Body of pancreas (tissue), 4 donors: ENCODE measurements around the gene TRAM2. TPM values are rescaled to one million over a fixed set of nuclear protein-coding genes. Genes with fewer than 3 reads are reported as not detected.

Experiments
- ATAC-seq: fragments of 150-250 bp; one replicate; pipeline ENCODE4 v1.9.1; 2016
- DNase-seq, 4 donors: peaks; one replicate each; pipeline ENCODE4 v3.0.0-alpha.2; 2019
- H3K27ac ChIP-seq, 4 donors: fragments of 200-600 bp; sonication (generic); 1 replicate in 3 of 4; 2 replicates in 1 of 4; pipeline versions ENCODE4 v1.5.1 to v1.6.1; 2016 to 2019; ENCODE audit warnings: mild to moderate bottlenecking in 1 of 4, mixed read lengths in 1 of 4, moderate library complexity in 1 of 4
- H3K27me3 ChIP-seq, 2 donors: fragments of 200-600 bp; sonication (generic); one replicate each; pipeline ENCODE4 v1.6.0; 2016; ENCODE audit warnings: mild to moderate bottlenecking in 1 of 2
- H3K36me3 ChIP-seq, 2 donors: fragments of 200-600 bp; sonication (generic); replicated peaks in 1 of 2; 2 replicates each; pipeline ENCODE4 v1.5.1; 2016; ENCODE audit warnings: low read depth in 2 of 2; ENCODE audit not compliant: insufficient read depth in 1 of 2
- H3K4me1 ChIP-seq: fragments of 200-600 bp; sonication (generic); one replicate; pipeline ENCODE4 v1.6.0; 2016
- H3K4me3 ChIP-seq, 2 donors: fragments of 200-600 bp; sonication (generic); 1 replicate in 1 of 2; 2 replicates in 1 of 2; pipeline ENCODE4 v1.5.1; 2016 to 2019
- H3K9me3 ChIP-seq, 3 donors: fragments of 200-600 bp; sonication (generic); 1 replicate in 2 of 3; 2 replicates in 1 of 3; pipeline ENCODE4 v1.5.1; 2016
- CTCF ChIP-seq, 7 experiments: fragments of 450-650 bp in 4 of 7; fragments of 200-600 bp in 3 of 7; sonication (generic) in 3 of 7; IDR thresholded peaks; one replicate each; pipeline ENCODE4 v1.5.1; 2016 to 2019; ENCODE audit warnings: antibody characterized with exemption in 7 of 7
- POLR2A ChIP-seq, 3 donors: fragments of 450-650 bp; IDR thresholded peaks; one replicate each; pipeline ENCODE4 v1.6.1; 2016; ENCODE audit warnings: antibody characterized with exemption in 3 of 3, mild to moderate bottlenecking in 2 of 3
- WGBS, 2 donors: methylation state at CpG; one replicate each; pipeline ENCODE4 v1.1.5; 2017; 5-methylcytosine and 5-hydroxymethylcytosine counted together
- intact Hi-C: fragments of 100-400 bp; cut with DNase I; formaldehyde crosslinking; loops from one replicate; pipeline ENCODE4 v1.15.1; 2023
- total RNA-seq, 2 donors: library from RNA; depleted of rRNA; stranded (reverse); fragments of >200 nt; gene quantifications; one replicate each; pipeline ENCODE4 v1.1.0, GENCODE V29; 2016

TRAM2 gene
- total RNA-seq, 2 donors from 2014 or later: 6.7 to 7.9 TPM

- Histone ChIP-seq H3K4me1 (peaks cover 8% of the 10 kb centered on the region), H3K9me3 (no peaks in the 10 kb centered on the region), H3K36me3 (no peaks in the 10 kb centered on the region), H3K4me3 (no peak overlapping the region), H3K27ac (no peak overlapping the region), H3K27me3 (no peaks in the 10 kb centered on the region)
- no peak for DNase-seq
- intact Hi-C loops: no loop called here
- TF ChIP-seq CTCF (IDR thresholded peaks at IDR 0.05) (no peak), POLR2A (IDR thresholded peaks at IDR 0.05) (no peak)
- no peak for ATAC-seq
- 81 to 89% methylated on average over 3 of the region's 3 CpGs for WGBS, 2 donors
Measured at GRCh38 chr6:52587001-52587400, 10.1 kb upstream of the TRAM2 start.

GRCh38 chr6:52584203-52584602, 7.3 kb upstream of the TRAM2 start:
- TF ChIP-seq POLR2A (IDR thresholded peaks at IDR 0.05) (no peak), CTCF (IDR thresholded peaks at IDR 0.05) (no peak)
- Histone ChIP-seq H3K9me3 (no peaks in the 10 kb centered on the region), H3K4me3 (no peak overlapping the region), H3K27ac (no peak overlapping the region), H3K4me1 (no peaks in the 10 kb centered on the region), H3K27me3 (no peaks in the 10 kb centered on the region), H3K36me3 (no peaks in the 10 kb centered on the region)
- WGBS, 2 donors: 87 to 100% methylated on average over 2 to 3 of the region's 3 CpGs
- ATAC-seq (no peak), DNase-seq (no peak)
- intact Hi-C loops: no loop called here

DNA sequence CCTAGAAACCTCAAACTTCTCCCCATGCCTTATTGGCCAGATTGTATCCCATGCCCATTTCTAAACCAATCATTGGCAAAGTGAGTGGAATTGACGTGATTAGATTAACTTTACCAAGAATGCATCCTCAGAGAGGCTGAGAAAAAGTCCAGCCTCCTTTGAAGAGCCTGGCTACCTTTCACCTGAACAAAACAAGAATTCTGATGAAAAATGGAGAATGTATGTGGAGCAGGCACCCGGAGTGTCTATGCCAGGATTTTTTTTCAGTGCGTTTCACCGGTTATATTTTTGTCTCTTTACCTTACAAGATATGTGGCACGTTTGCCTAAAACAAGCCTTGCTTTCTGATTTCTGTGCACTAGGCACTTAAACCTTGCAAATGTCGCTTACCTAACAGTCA, 6.1 kb upstream of the TRAM2 start:
- H3K4me3 ChIP-seq: no peak overlapping the region
- ATAC-seq (no peak), DNase-seq (no peak)
- H3K27ac ChIP-seq: no peak overlapping the region
- 91% methylated on average over 6 of the region's 6 CpGs for WGBS, 2 donors
- H3K9me3 ChIP-seq: no peaks in the 10 kb centered on the region
- intact Hi-C loops: no loop called here
- H3K4me1 ChIP-seq: peaks cover 4% of the 10 kb centered on the region
- no peaks in the 10 kb centered on the region for H3K27me3 ChIP-seq
- TF ChIP-seq POLR2A (IDR thresholded peaks at IDR 0.05): no peak
- TF ChIP-seq CTCF (IDR thresholded peaks at IDR 0.05): no peak
- H3K36me3 ChIP-seq: no peaks in the 10 kb centered on the region

GRCh38 chr6:52582446-52582845, 5.6 kb upstream of the TRAM2 start:
- Histone ChIP-seq H3K9me3 (no peaks in the 10 kb centered on the region), H3K4me3 (no peak overlapping the region), H3K4me1 (peaks cover 9% of the 10 kb centered on the region), H3K27ac (no peak overlapping the region), H3K36me3 (no peaks in the 10 kb centered on the region), H3K27me3 (no peaks in the 10 kb centered on the region)
- intact Hi-C loops: no loop called here
- TF ChIP-seq POLR2A (IDR thresholded peaks at IDR 0.05) (no peak), CTCF (IDR thresholded peaks at IDR 0.05) (no peak)
- WGBS, 2 donors: 87 to 97% methylated on average over 3 of the region's 3 CpGs
- ATAC-seq (no peak), DNase-seq (no peak)

DNA sequence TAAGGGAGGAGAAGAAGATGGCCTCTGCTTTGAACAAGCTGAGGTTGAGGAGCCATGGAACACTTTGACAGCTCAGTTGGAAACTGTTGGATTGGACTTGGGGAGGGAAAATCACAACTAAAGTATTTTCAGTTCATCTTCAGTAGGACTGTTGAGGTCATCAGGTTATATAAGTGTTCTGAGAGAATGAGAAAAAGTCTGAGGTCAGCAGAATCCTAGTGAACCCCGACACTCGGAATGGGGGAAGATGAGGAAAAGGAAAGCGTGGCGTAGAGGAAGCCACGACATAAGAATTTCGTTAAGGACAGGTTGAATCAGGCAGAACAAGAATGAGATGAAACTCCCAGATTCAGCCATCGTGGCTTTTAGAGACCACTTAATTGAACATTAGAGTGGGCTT, 4.0 kb upstream of the TRAM2 start:
- no peaks in the 10 kb centered on the region for H3K27me3 ChIP-seq
- H3K27ac ChIP-seq: no peak overlapping the region
- no peak for ATAC-seq
- no peak for DNase-seq
- H3K4me1 ChIP-seq: peaks cover 14% of the 10 kb centered on the region
- WGBS, 2 donors: 89 to 92% methylated on average over 7 of the region's 7 CpGs
- intact Hi-C loops: no loop called here
- no peaks in the 10 kb centered on the region for H3K36me3 ChIP-seq
- TF ChIP-seq POLR2A (IDR thresholded peaks at IDR 0.05) (no peak), CTCF (IDR thresholded peaks at IDR 0.05) (no peak)
- no peak overlapping the region for H3K4me3 ChIP-seq
- no peaks in the 10 kb centered on the region for H3K9me3 ChIP-seq
